Nephron (organoid): ENCODE data around the gene TSPAN31.
A peak's percentile ranks its signal among the peaks of the same experiment; 100 is the strongest.
"Not testable (repeated sequence)": the region's sequence is repeated elsewhere in the genome, so short reads cannot be mapped to it uniquely, and the experiment has no call there.

Source experiments
- H3K27ac Mint-ChIP-seq, 3 experiments: 2 replicates each; pipeline ENCODE4 v1.8.0; 2020; ENCODE audit warnings: mixed read lengths in 3 of 3, mild to moderate bottlenecking in 2 of 3, moderate library complexity in 1 of 3
- H3K27me3 Mint-ChIP-seq: 2 replicates; pipeline ENCODE4 v1.8.0; 2021; ENCODE audit warnings: low read depth, mild to moderate bottlenecking, moderate library complexity, mixed read lengths
- H3K36me3 Mint-ChIP-seq: 2 replicates; pipeline ENCODE4 v1.8.0; 2020; ENCODE audit warnings: low read depth, mixed read lengths
- H3K4me1 Mint-ChIP-seq: 2 replicates; pipeline ENCODE4 v1.8.0; 2020; ENCODE audit warnings: mixed read lengths
- H3K4me3 Mint-ChIP-seq, 3 experiments: 2 replicates each; pipeline ENCODE4 v1.8.0; 2020; ENCODE audit warnings: mild to moderate bottlenecking in 3 of 3, mixed read lengths in 3 of 3, moderate library complexity in 2 of 3
- H3K9me3 Mint-ChIP-seq: 2 replicates; pipeline ENCODE4 v1.8.0; 2020; ENCODE audit warnings: mixed read lengths
- CTCF ChIP-seq, 3 experiments: fragments of 200-600 bp; sonication (generic); IDR thresholded peaks; one replicate each; pipeline ENCODE4 v1.5.0; 2021; ENCODE audit warnings: antibody characterized with exemption in 3 of 3; ENCODE audit not compliant: unreplicated experiment in 3 of 3

Gene TSPAN31

GRCh38 chr12:57720606-57721595 lies 23.9 kb upstream of the TSPAN31 start:
- Mint-ChIP-seq H3K27me3 (peaks cover 33% of the 10 kb centered on the region), H3K36me3 (peaks cover 35% of the 10 kb centered on the region)

GRCh38 chr12:57721846-57722608 lies 22.8 kb upstream of the TSPAN31 start:
- Mint-ChIP-seq H3K27me3 (peaks cover 41% of the 10 kb centered on the region), H3K36me3 (peaks cover 31% of the 10 kb centered on the region)
- H3K4me3 Mint-ChIP-seq, H3K27ac Mint-ChIP-seq, H3K4me1 Mint-ChIP-seq, H3K9me3 Mint-ChIP-seq: not testable (repeated sequence)

More at GRCh38 chr12:57720606-57721595, 23.9 kb upstream of the TSPAN31 start:
- Mint-ChIP-seq H3K27ac (no peak overlapping the region), H3K9me3 (no peaks in the 10 kb centered on the region), H3K4me3 (no peak overlapping the region), H3K4me1 (no peaks in the 10 kb centered on the region)
- no peak for TF ChIP-seq CTCF (IDR thresholded peaks at IDR 0.05; ENCODE audit: unreplicated experiment in 3 of 3)

GRCh38 chr12:57722716-57723629 lies 21.9 kb upstream of the TSPAN31 start:
- H3K9me3 Mint-ChIP-seq: no peaks in the 10 kb centered on the region
- peaks cover 50% of the 10 kb centered on the region for H3K27me3 Mint-ChIP-seq
- H3K4me1 Mint-ChIP-seq: no peaks in the 10 kb centered on the region
- H3K36me3 Mint-ChIP-seq: peaks cover 29% of the 10 kb centered on the region
- TF ChIP-seq CTCF (IDR thresholded peaks at IDR 0.05; ENCODE audit: unreplicated experiment in 3 of 3): no peak
- H3K27ac Mint-ChIP-seq: no peak overlapping the region
- no peak overlapping the region for H3K4me3 Mint-ChIP-seq

- no peak for TF ChIP-seq CTCF (IDR thresholded peaks at IDR 0.05; ENCODE audit: unreplicated experiment in 3 of 3)
- no peak overlapping the region for H3K4me3 Mint-ChIP-seq
- peaks cover 28% of the 10 kb centered on the region for H3K36me3 Mint-ChIP-seq
- no peaks in the 10 kb centered on the region for H3K9me3 Mint-ChIP-seq
- no peaks in the 10 kb centered on the region for H3K4me1 Mint-ChIP-seq
- H3K27me3 Mint-ChIP-seq: peaks cover 57% of the 10 kb centered on the region
- H3K27ac Mint-ChIP-seq: no peak overlapping the region
Measured at GRCh38 chr12:57723630-57723962, 21.2 kb upstream of the TSPAN31 start.

GRCh38 chr12:57724003-57724935 lies 20.6 kb upstream of the TSPAN31 start:
- Mint-ChIP-seq H3K4me3 (peak overlapping the region in 1 of 3 experiments; percentile 39), H3K9me3 (no peaks in the 10 kb centered on the region), H3K36me3 (peaks cover 22% of the 10 kb centered on the region), H3K27ac (no peak overlapping the region), H3K27me3 (peaks cover 63% of the 10 kb centered on the region), H3K4me1 (no peaks in the 10 kb centered on the region)
- no peak for TF ChIP-seq CTCF (IDR thresholded peaks at IDR 0.05; ENCODE audit: unreplicated experiment in 3 of 3)
